WERI-Rb-1 (cell line): ENCODE results near the gene IGSF9B.

Experiments used
- DNase-seq: peaks from one replicate; pipeline ENCODE4 v3.0.0-alpha.2; 2020
- H3K27ac ChIP-seq: fragments of 250-450 bp; sonication (Bioruptor Pico); 2 replicates; pipeline ENCODE4 v1.5.1; 2020; ENCODE audit warnings: mild to moderate bottlenecking, moderate library complexity
- H3K27me3 ChIP-seq: fragments of 250-450 bp; sonication (Bioruptor Pico); 2 replicates; pipeline ENCODE4 v1.5.1; 2021; ENCODE audit warnings: mild to moderate bottlenecking, low read depth, moderate library complexity; ENCODE audit not compliant: insufficient read depth, severe bottlenecking
- H3K36me3 ChIP-seq: fragments of 250-450 bp; sonication (Bioruptor Pico); 2 replicates; pipeline ENCODE4 v1.5.1; 2020; ENCODE audit warnings: mild to moderate bottlenecking, moderate library complexity
- H3K4me3 ChIP-seq: 2 replicates; pipeline ENCODE4 v1.5.1; 2011; ENCODE audit warnings: low read depth, mild to moderate bottlenecking, control low read depth, low read length
- H3K9me3 ChIP-seq: fragments of 250-450 bp; sonication (Bioruptor Pico); 2 replicates; pipeline ENCODE4 v1.5.1; 2021; ENCODE audit warnings: mild to moderate bottlenecking, moderate library complexity; ENCODE audit not compliant: severe bottlenecking
- TF ChIP-seq, protein P1 (sequence below): IDR thresholded peaks from 2 replicates; pipeline ENCODE4 v1.5.1; 2011; ENCODE audit warnings: low read depth, mild to moderate bottlenecking, control low read depth, inconsistent platforms, low read length

Gene IGSF9B

DNA sequence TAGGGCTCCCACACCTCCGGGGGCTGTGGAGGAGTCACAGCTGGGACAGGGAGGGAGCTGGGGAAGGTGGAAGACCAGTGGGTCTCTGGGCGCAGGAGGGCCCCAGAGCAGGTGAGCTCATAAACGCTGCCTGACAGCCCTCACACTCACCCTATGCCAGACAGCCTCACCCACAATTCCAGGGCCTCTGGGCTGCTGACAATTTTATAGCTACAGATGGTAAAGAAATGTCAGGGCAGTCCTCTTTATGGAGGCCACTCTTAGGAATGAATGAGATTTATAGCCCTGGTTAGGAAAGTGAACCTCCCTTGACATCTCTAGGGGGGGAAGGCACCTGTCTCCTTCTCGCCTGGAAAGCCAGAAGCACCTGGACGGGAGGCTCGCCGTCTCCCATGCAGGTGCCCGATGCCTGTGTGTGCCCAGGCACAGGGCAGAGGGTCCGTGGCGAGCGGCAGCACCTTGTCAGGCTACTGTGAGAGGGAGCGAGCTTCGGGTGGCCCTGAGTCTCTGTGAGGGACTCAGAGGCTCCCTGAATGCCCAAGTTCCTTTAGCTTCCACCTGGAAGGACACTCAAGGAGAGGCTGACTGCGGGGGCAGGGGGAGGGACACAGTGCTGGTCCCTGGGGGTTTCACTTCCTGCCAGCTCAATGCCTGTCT lies 39.9 kb downstream of the IGSF9B start:
- TF ChIP-seq, protein P1, sequence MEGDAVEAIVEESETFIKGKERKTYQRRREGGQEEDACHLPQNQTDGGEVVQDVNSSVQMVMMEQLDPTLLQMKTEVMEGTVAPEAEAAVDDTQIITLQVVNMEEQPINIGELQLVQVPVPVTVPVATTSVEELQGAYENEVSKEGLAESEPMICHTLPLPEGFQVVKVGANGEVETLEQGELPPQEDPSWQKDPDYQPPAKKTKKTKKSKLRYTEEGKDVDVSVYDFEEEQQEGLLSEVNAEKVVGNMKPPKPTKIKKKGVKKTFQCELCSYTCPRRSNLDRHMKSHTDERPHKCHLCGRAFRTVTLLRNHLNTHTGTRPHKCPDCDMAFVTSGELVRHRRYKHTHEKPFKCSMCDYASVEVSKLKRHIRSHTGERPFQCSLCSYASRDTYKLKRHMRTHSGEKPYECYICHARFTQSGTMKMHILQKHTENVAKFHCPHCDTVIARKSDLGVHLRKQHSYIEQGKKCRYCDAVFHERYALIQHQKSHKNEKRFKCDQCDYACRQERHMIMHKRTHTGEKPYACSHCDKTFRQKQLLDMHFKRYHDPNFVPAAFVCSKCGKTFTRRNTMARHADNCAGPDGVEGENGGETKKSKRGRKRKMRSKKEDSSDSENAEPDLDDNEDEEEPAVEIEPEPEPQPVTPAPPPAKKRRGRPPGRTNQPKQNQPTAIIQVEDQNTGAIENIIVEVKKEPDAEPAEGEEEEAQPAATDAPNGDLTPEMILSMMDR, result no peak
- Histone ChIP-seq H3K4me3 (no peak overlapping the region), H3K27me3 (no peaks in the 10 kb centered on the region), H3K9me3 (no peaks in the 10 kb centered on the region), H3K27ac (no peak overlapping the region), H3K36me3 (peaks cover 73% of the 10 kb centered on the region)
- DNase-seq, result no peak

DNA sequence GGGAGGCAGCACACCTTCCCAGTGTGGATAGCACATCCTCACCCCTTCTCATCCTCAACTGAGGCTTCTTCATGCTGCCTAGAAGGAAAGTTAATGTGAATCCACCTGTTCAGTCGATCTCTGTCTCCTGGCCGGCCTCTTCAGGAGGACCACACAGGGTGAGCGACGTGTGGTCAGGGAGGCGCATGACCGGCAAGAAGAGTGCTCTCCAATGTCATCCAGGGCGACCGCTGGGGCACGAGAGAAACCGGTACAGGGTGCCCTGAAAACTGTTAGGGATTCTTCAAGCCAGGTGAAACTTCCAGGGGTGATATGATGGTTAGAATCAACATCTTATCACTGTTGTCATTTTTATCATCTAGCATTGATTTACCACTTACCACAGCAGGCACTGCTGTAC lies 43.0 kb downstream of the IGSF9B start:
- TF ChIP-seq, protein P1, result no peak
- H3K27ac ChIP-seq, result no peak overlapping the region
- H3K4me3 ChIP-seq, result no peak overlapping the region
- no peaks in the 10 kb centered on the region for H3K27me3 ChIP-seq
- no peaks in the 10 kb centered on the region for H3K9me3 ChIP-seq
- no peak for DNase-seq
- H3K36me3 ChIP-seq, result peaks cover 72% of the 10 kb centered on the region

DNA sequence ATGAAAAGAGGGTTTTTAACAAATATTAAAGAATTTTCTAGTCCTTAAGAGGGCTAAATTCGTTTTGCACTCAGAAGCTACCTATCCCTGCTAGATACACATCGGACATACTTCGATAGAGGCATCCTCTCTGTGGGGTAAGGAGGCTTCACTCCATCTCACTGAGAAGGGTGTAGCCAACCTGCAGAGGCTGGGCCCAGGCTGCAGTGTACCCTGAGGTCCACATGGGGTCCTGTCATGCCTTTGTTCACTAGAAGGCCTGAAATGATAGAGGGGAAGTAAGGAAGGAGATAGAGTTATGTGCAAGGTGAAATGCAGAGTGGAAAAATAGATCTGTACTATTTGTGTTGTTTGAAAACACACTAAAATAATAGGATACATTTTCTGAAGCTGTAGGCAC lies 45.6 kb downstream of the IGSF9B start:
- no peak overlapping the region for H3K27ac ChIP-seq
- peaks cover 85% of the 10 kb centered on the region for H3K36me3 ChIP-seq
- peak; percentile 34 for DNase-seq
- H3K9me3 ChIP-seq, result no peaks in the 10 kb centered on the region
- H3K27me3 ChIP-seq, result no peaks in the 10 kb centered on the region
- TF ChIP-seq, protein P1, result peak; percentile 49
- no peak overlapping the region for H3K4me3 ChIP-seq

DNA sequence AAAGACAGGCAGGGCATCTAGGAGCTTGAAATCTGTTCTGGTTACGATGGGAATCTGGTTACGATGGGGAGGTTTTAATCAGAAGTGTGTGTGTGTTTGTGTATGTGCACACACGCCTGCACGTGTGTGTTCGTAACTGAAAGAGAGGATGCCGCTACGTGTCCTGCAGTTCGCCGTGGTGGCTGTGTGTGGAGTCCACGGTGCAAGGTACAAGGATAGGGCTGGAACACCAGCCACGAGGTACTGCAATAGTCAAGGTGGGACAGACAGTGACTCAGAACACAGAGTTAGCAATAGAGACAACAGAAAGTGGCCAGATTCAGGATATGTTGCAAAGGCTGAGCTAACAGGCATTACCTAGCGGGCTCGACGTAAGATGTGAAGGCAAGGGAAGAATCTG lies 46.7 kb downstream of the IGSF9B start:
- TF ChIP-seq, protein P1, result no peak

DNA sequence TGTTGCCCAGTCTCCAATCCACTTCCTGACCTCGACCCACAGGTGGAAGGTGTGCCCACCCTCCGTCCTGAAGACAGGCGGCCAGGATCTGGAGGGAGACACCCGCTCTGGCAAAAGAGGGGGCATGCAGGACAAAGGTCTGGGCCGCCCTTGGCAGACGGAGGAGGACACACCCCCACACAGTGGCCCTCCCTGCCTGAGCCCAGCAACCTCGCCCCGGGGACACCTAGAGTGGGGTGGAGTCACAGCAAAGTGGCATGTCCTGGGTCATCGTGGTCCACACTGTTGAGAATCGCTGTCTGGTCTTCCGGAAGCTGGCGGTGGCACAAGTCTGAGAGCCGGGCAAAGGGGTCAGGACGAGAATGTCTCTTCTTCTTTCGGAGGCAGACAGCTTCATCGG lies 47.9 kb downstream of the IGSF9B start:
- peaks cover 66% of the 10 kb centered on the region for H3K36me3 ChIP-seq
- no peak overlapping the region for H3K4me3 ChIP-seq
- no peak for DNase-seq
- TF ChIP-seq, protein P1, result no peak
- H3K27me3 ChIP-seq, result no peaks in the 10 kb centered on the region
- no peak overlapping the region for H3K27ac ChIP-seq
- H3K9me3 ChIP-seq, result no peaks in the 10 kb centered on the region

More for the DNA sequence above, 46.7 kb downstream of the IGSF9B start:
- Histone ChIP-seq H3K27me3 (no peaks in the 10 kb centered on the region), H3K27ac (no peak overlapping the region), H3K9me3 (no peaks in the 10 kb centered on the region), H3K36me3 (peaks cover 77% of the 10 kb centered on the region), H3K4me3 (no peak overlapping the region)
- no peak for DNase-seq

DNA sequence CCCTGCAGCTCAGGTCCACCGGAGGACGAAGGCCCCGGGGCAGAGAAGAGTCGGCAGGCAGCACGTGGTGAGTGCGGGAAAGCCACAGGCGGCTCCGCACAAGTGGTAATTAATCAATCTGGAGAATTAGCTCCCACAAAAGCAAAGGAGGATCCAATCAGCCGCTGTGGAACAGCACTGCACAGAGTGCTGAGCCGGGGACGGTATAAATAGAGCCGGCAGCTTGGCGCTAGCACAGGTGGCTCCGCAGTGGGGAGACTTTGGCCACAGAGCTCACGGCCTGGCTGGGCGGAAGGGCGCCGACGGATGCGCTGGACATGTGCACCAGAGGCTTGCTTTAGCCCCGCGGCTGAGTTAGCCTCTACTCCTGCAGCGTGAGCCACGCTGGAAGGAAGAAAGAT lies 48.9 kb downstream of the IGSF9B start:
- Histone ChIP-seq H3K36me3 (peaks cover 68% of the 10 kb centered on the region), H3K4me3 (no peak overlapping the region), H3K9me3 (no peaks in the 10 kb centered on the region), H3K27me3 (no peaks in the 10 kb centered on the region), H3K27ac (no peak overlapping the region)
- TF ChIP-seq, protein P1, result no peak
- DNase-seq, result no peak
